GM12892 (cell line): ENCODE measurements around the gene LIMK2.
A peak's percentile ranks its signal among the peaks of the same experiment; 100 is the strongest.

Experiments used
- DNase-seq: peaks from one replicate; pipeline ENCODE4 v3.0.0; 2011; ENCODE audit not compliant: insufficient read length
- FAIRE-seq: peaks from 2 replicates; lab custom pipeline; 2011; peaks lifted over from hg19 to GRCh38; lab: Jason Lieb, UNC
- POLR2A ChIP-seq: IDR thresholded peaks from 2 replicates; pipeline ENCODE4 v1.6.1; 2011; ENCODE audit warnings: low read depth, low read length, control low read depth
- POLR2AphosphoS5 ChIP-seq: IDR thresholded peaks from 2 replicates; pipeline ENCODE4 v1.6.1; 2011; ENCODE audit warnings: low read depth, low read length, control low read depth
- TAF1 ChIP-seq: IDR thresholded peaks from 2 replicates; pipeline ENCODE4 v1.6.1; 2011; ENCODE audit warnings: low read depth, mild to moderate bottlenecking, control low read depth, low read length, borderline replicate concordance

LIMK2 gene

DNA sequence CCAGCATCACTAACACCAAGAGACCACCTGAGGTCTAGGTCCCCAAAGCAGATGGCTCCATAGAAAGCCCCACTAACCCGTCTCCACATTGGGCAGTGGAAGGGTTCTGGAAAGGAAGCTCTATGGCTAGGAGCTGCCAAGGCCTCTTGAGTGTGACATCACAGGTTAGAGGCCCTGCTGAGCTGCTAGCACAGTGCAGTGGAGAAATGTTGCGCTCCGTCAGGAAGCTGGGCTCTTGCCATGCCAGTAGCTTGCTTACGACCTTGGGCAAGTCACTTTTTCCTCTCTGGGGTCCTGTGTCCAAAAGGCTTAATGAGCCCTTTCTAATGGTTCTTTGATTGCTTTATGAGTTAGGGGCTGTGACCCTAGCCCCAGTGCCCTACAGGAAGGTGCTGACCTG lies 69.6 kb downstream of the LIMK2 start:
- no peak for TF ChIP-seq POLR2AphosphoS5
- TF ChIP-seq POLR2A: no peak
- no peak for TF ChIP-seq TAF1
- FAIRE-seq (no peak), DNase-seq (no peak)

- FAIRE-seq (no peak), DNase-seq (no peak)
- TF ChIP-seq POLR2AphosphoS5 (no peak), POLR2A (no peak), TAF1 (no peak)
Measured at GRCh38 chr22:31282748-31283468, 70.8 kb downstream of the LIMK2 start.

DNA sequence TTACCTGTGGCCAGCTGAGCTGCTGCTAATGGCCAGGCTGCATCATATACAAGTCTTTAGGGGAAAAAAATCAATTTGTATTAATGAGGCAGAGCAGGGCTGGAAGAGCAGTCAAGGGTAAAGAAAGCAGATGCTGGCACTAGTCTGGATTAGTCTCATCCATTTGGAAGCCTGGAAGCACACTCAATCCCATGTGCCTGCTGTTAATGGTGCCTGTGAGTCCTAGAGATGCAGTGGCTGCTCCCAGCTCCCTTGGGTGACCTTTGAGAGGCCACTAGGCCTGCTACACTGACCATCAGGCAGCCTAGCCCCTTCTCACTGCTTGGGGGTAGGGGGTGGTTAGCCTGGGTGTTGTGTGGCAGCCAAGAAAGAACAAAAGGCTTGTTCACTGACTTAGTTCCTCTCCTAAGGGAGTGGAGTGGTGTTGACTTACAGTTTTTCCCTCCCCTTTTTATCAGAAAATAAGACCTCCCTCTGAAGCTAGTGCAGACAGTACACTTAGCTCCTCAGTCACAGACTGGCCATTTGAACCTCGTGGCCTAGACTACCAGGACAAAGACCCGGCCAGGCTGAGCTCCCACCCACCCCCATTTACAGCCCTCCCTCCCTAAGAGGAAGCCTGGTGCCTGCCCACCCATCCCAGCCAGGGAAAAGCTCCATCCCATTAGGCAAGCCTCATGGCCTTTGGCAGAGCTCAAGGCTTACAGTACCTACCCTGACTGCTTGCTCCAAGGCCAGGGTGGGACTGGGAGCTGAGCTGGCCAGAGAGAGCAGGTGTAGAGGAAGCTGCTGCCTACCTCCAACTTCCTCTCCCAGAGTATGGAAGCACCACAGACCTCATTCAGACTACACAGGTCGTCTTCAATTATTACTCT lies 72.4 kb downstream of the LIMK2 start:
- FAIRE-seq: no peak
- TF ChIP-seq POLR2A (no peak), TAF1 (no peak), POLR2AphosphoS5 (no peak)
- DNase-seq: no peak

DNA sequence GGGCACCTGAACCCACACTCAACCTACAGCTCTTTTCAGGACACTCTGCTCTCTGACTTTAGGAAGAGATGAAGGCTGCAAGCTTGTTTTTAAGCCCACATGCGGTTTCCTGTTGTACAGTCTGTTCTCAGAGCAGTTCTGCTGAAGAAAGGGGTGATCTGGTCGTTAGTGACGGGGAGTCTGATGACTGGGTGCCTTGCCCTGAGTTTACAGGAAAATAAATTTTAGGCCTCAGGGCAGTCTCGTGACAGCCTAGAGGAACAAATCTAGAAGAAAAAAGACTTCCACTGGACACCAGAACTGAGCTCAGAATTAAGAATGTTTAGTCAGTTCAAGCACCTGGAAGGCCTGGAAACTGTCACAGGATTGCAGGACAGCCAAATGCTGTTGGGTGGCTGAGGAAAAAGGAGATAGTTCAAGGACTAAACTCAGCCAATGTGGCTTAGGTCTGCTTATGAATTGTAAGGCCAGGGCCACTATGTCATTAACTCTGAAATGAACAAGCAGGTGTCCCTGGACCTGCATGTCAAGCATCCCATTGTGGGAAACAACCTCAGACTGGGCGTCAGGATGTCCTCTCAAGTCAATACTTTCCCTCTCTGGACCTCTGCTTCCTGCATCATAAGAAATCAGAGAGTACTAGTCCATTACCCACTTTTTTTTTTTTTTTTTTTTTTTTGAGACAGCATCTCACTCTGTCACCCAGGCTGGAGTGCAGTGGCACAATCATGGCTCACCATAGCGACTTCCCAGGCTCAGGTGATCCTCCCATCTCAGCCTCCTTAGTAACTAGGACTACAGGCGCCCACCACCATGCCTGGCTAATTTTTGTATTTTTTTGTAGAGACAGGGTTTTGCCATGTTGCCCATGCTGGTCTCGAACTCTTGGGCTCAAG lies 74.5 kb downstream of the LIMK2 start:
- DNase-seq (no peak), FAIRE-seq (peak; percentile 74)
- TF ChIP-seq POLR2AphosphoS5: no peak

DNA sequence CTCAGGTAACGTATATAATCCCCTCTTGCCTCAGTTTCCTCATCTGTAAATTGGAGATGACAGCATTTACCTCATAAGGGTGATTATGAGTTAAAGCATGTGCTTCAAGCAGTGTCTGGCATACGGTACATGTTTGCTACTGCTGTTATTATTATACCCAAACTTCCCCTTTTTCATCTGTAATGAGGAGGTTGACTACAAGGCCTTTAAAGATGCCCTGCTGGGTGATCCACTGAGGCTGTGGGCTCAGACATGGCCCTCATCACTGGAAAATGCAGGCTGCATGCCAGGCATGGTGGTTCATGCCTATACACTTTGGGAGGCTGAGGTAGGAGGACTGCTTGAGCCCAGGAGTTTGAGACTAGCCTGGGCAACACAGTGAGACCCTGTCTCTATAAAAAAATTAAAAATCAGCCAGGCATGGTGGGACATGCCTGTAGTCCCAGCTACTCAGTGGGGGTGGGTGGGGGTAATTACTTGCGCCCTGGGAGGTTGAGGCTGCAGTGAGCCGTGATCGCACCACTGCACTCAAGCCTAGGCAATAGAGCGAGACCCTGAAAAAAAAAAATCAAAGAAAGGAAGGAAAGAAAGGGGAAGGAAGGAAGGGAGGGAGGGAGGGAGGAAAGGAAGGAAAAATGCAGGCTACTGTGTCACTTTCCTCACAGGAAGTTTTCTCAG lies 75.9 kb downstream of the LIMK2 start:
- peak; percentile 78 for FAIRE-seq
- DNase-seq: no peak
- TF ChIP-seq POLR2A: no peak

DNA sequence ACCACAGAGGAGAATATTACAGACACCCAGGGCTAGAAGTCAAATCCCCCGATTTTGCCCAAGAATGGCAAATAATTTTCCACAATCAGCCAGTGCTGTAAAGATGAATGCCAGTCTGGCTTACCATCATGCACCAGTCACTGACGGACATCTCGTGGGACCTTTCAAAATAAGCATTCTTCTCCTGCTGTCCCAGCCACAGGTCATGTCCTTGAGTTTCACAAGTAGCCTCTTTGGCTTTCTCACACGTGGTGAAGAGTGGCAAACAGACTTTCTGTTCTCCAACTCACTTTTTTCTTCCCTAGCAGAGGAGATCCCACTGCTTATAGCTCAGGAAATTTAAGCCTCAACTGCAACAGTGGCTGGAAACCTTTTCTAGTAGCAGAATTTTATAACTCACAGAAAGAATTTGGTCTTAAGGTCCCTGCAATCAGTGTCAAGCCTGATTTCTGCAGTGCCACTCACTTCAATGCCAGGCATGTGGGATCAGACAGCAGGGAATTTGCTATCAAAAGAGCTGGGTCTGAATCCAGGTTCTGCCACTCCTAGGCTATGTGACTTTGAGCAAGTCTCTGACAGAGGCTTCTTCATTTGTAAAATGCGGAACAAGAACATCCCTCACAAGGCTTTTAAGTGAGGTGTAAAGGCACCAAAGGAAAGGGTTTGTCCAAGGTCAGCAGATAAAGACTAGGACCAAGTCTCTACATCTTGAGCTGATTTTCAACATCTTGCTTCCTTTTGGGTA lies 76.6 kb downstream of the LIMK2 start:
- FAIRE-seq (no peak), DNase-seq (no peak)
- TF ChIP-seq POLR2AphosphoS5: no peak
- no peak for TF ChIP-seq TAF1
- no peak for TF ChIP-seq POLR2A

GRCh38 chr22:31289344-31289743 lies 77.2 kb downstream of the LIMK2 start:
- DNase-seq (no peak), FAIRE-seq (no peak)
- TF ChIP-seq POLR2A (no peak), POLR2AphosphoS5 (no peak), TAF1 (no peak)

DNA sequence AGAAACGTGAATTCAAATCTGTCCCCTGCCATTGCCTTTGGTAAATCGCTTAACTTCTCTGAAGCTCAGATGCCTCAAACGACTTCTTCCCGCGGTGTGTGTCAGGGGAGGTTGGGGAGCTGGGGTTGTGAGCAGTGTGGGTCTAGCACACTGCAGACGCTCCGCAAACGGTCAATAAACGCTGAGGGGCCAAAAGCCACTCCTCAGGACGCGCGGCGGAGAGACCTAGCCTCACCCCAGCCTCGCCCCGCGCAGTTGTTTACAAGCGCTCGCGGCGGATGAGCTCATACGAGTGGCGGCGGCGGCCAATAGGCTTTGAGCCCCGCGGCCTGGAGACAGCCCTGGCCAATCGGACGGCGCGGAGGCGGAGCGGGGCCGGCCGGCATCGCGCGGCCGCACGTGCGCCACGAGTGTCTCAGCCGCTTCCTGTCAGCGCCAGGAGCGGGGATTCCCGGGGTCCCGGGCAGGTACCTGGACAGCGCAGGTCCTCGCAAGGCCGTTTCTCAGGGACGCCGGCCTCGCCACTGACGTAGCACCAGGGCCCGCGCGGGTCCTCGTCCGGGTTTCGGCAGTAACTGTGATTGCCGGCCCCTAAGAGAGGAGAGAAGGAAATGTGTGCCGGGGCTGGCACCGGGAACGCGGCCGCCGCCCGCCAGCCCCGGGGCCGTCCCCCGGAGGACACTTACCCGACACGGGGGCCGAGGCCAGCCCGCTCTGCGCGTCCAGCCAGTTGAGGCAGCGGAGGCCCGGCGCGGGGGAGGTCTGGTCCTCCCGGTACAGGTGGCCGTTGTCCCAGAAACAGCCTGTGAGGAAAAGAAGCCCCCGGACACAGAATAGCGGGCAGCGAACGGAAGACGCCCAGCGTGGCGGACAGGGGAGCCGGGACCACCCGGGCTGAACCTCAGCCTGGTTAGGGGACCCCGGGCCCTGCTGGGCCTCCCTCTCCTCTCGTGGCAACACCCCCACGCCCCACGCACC lies 78.7 kb downstream of the LIMK2 start:
- DNase-seq (peak; percentile 95), FAIRE-seq (peak; percentile 96)
- peak; percentile 83 for TF ChIP-seq POLR2AphosphoS5
- TF ChIP-seq POLR2A: peak; percentile 82
- peak; percentile 57; the same call in 1 of the 2 replicates for TF ChIP-seq TAF1

GRCh38 chr22:31291481-31292235 lies 79.6 kb downstream of the LIMK2 start:
- TF ChIP-seq POLR2A (no peak), POLR2AphosphoS5 (no peak), TAF1 (no peak)
- FAIRE-seq (peak; percentile 67), DNase-seq (no peak)
